Measurements from ENCODE around the gene RAB13. TPM values are rescaled to one million over a fixed set of nuclear protein-coding genes. Genes with fewer than 3 reads are reported as not detected.

RAB13 gene
- total RNA-seq: 52.0 TPM

DNA sequence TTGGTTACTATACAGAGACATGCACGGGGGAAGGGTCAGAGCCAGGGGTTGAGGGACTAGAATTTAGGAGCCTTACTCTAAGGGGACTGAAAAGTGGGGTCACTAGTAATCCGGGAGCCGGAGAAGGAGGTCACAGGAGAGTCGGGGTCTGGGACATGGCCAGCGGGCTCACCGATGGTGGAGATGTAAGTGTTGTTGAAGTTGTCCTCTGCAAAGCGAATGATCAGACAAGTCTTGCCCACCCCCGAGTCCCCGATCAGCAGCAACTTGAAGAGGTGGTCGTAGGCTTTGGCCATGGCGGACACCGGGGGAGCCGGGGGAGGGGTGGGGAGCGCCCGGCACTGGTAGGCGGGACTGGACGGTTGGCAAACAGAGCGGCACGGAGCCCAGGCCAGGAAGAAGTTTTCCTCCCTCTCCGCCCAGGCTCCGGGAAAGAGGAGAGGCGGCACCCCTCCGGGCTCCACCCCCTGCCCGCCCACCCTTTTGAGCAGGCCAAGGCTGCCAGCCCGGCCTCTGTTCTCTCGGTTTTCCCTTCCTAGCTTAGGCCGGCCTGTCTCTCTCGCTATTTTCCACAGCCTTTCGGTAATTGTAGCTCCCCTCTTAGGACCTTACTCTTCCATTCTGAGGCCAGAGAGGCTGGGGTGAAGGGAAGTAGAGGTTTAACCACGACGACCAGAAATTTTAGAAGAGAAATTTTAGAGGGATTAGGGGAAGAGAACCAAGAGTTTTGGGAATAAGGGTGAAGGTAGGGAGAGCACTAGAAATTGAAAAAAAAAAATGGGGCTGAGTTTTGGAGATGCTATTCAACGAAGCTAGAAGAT lies at the start of gene RAB13:
Gene RAB13 (minus strand): TSS at position 399 of the 821 bp plus-strand sequence. CDS start 103 bp downstream, at position 296.

DNA sequence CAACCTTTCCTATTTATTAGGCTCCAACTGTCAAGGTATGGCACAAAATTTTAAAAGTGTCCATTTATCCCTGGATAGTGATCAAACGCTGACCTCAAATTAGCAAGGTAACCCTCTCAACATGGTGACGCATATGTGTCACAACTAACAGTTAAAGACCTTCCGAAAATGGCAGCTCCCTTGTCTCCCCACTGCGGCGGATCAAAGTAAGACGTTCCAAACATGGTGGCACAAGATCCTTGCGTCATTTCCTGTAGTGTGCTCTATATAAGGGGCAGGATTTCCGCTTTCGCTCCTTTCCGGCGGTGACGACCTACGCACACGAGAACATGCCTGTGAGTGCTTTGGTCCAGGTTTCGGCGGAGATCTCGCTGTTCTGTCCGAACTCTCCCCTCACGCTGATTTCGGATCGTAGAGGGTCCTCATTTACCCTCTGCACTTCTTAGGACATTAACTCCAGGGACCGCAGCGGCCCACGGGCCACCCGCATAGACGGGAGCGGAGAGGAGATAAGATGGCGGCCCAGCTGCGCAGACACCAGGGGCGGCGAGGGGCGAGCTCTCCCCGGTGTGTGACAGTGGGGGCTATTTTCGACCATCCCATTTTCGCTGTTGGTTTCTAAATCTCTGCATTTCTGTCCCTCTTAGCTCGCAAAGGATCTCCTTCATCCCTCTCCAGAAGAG lies 4.5 kb upstream of the RAB13 start, which contains the start of gene RPS27:
Gene RPS27 (plus strand): TSS at position 295 of the 683 bp plus-strand sequence. CDS start 35 bp downstream, at position 330.

DNA sequence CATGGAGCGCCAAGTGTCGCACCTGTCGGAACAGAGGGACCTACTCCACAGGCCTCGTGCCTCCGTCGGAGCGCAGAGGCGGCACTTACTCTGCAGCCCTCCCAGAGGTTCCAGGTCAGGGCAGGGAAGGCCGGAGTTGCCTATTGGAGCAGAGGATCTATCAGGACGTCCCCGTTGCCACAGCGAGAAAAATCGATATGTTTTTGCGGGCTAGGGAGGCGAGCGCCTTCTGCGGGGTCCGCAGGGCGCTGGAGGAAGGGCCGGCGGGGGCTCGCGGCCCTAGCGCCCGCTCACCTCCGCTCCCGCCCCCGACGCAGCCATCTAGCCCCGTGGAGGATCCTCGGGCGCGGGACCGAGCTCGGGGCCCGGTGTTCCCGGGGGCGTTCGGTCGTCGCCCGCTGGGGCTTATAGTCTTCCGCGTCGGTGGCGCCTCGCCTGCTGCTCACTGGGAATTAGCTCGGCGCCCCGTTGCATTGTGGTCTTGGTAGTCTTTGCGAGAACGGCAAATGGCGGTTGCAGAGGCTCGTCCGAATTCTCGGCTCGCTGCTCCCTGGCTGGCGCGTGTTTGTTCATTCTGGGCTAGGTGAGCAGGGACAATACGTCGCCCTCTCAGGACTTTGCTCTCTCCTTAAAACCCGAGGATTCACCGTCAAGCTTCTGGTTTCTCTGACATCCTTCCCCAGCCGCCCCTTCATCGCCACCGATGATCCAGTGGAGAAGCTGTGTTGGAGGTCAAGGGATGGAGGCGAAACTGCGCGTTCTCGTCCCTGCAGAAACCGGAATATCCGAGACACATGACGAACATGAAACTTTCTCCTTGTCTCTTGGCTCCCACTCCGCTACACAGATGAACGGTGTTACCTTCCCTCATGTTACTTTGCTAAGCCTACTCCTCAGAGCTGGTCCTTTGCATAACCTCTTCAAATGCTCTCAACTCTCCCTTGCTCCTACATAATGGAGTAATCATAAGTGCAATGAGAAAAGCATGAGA lies 8.6 kb downstream of the RAB13 start, which contains the start of gene JTB:
Gene JTB (minus strand): TSS at position 425 of the 991 bp plus-strand sequence. CDS start 422 bp downstream, at position 3.

DNA sequence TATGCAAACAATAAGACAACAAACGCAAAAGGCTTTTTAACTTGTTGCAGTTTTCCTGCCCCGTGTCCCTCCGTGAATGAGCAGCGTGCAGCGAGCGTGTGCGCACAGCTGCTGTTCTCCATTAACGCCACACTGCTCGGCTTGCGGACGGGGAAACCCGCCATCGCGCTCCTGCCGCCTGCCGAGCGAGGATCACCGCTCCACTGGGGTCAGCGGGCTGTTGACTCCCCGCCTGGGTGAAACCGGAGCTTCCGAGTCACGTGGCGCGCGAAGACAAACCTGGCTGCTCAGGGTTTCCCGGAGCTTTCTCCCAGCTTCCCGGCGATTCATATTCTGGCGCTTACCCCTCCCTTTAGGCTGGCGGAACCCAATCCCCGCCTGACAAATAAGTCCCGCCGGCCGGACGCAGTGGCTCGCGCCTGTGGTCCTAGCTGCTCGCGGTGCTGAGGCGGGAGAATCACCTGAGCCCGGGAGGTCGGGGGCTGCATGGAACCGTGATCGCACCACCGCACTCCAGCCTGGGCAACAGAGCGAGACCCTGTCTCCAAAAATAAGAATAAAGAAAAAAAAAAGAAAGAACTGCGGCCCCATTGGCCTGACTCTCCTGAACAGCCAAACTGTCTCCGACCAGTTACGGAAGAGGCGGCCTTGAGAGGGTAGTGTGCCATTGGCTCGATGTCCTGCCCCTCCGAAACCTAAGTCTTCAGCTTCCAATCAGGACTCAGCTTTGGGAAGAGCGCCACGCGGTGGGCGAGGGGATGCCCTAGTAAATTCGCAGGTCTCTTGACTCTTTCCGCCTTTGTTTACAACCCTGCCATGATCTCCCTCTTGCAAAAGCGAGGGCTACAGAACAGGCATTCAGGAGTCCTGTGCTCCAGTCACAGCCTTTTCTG lies 18.8 kb downstream of the RAB13 start, which contains the start of gene CREB3L4:
Gene CREB3L4 (plus strand): TSS at position 796 of the 893 bp plus-strand sequence. CDS start 624 bp downstream, outside the sequence.

GRCh38 chr1:153963030-153963849 lies 22.9 kb downstream of the RAB13 start, which contains the start of gene SLC39A1:
Gene SLC39A1, minus strand, starts transcription at chr1:153963537. Its CDS starts 822 bp downstream, at chr1:153962715.

GRCh38 chr1:153958111-153958960 lies 27.8 kb downstream of the RAB13 start, which contains the start of gene CRTC2:
Gene CRTC2, minus strand, starts transcription at chr1:153958612. Its CDS starts 115 bp downstream, at chr1:153958497.

DNA sequence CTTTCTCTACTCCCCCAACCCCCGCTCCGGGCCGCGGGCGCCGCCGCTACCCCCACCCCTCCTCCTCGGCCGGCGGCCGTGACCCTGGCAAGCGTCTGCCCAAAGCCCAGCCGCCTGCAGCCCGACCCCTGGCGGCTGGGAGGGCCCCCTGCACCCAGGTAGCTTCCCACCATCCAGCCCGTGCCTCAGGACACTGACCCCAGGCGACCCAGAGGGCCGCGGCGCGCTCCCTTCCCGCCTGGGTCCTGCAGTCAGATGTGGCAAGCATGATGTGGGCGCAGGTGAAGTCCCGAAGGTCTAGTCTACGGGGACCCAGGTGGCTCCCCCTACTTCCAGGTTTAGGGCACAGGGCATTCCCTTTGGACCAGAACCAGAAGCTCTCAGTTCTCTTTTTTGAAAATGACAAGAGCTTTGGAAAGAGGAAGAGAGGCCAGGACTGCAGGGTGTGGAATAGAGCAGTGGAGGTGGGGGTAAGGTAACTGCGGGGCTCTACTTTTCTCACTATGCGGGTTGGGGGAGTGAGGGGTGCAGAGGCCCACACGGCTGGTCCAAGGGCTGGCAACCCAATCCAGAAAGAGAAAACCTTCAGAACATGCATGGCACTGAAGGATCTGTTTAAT lies 39.4 kb downstream of the RAB13 start, which contains the start of gene DENND4B:
Gene DENND4B (minus strand): TSS at position 97 of the 620 bp plus-strand sequence. CDS start 2,344 bp downstream, outside the sequence.

Small RNAs within 50 kb of the gene (small RNA-seq; reads per million reads assigned to genes)
- not detected for gene MIR6737 (ENCODE audit: low replicate concordance)

Other genes with a start within 250 kb of the RAB13 start
- 30.2 TPM for gene SLC27A3, start 210.9 kb downstream of the RAB13 start, total RNA-seq
- 15.9 TPM for gene GATAD2B, start 63.4 kb downstream of the RAB13 start, total RNA-seq
- gene DENND4B, start 39.6 kb downstream of the RAB13 start, total RNA-seq: 46.3 TPM
- 21.9 TPM for gene CRTC2, start 27.7 kb downstream of the RAB13 start, total RNA-seq
- 69.7 TPM for gene SLC39A1, start 22.8 kb downstream of the RAB13 start, total RNA-seq
- 15.7 TPM for gene CREB3L4, start 18.4 kb downstream of the RAB13 start, total RNA-seq
- 81.6 TPM for gene JTB, start 8.7 kb downstream of the RAB13 start, total RNA-seq
- 4,585 TPM for gene RPS27, start 4.4 kb upstream of the RAB13 start, total RNA-seq
- 0.06 TPM for gene NUP210L, start 168.7 kb upstream of the RAB13 start, total RNA-seq
- gene TPM3, start 205.8 kb upstream of the RAB13 start, total RNA-seq: 116 TPM
- gene CFAP141, start 220.0 kb upstream of the RAB13 start, total RNA-seq: not detected
- 87.0 TPM for gene UBAP2L, start 234.6 kb upstream of the RAB13 start, total RNA-seq

Measured in metanephros (tissue), 2 donors.